Measurements from ENCODE around the gene SERGEF.

SERGEF gene

DNA sequence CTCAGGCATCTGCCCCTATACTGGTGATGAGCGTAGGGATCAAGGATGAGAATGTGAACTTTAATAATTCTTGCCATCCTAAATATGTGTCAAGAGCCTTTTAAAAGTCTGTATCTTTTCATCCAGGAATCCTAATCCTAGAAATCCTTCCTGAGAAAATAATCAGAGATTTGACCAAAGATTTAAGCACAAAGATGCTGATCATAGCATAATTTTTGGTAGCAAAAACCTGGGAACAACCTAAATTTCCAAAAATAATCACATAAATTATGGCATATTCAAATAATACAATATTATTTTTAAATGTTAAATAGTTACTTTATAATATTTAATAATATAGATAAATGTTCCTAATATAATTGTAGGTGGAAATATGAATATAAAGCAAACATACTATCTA is 76.1 kb downstream of the SERGEF start:
- TF ChIP-seq, protein P1, sequence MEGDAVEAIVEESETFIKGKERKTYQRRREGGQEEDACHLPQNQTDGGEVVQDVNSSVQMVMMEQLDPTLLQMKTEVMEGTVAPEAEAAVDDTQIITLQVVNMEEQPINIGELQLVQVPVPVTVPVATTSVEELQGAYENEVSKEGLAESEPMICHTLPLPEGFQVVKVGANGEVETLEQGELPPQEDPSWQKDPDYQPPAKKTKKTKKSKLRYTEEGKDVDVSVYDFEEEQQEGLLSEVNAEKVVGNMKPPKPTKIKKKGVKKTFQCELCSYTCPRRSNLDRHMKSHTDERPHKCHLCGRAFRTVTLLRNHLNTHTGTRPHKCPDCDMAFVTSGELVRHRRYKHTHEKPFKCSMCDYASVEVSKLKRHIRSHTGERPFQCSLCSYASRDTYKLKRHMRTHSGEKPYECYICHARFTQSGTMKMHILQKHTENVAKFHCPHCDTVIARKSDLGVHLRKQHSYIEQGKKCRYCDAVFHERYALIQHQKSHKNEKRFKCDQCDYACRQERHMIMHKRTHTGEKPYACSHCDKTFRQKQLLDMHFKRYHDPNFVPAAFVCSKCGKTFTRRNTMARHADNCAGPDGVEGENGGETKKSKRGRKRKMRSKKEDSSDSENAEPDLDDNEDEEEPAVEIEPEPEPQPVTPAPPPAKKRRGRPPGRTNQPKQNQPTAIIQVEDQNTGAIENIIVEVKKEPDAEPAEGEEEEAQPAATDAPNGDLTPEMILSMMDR (IDR thresholded peaks at IDR 0.05; ENCODE audit: low read depth, low read length, missing control alignments), result no peak

DNA sequence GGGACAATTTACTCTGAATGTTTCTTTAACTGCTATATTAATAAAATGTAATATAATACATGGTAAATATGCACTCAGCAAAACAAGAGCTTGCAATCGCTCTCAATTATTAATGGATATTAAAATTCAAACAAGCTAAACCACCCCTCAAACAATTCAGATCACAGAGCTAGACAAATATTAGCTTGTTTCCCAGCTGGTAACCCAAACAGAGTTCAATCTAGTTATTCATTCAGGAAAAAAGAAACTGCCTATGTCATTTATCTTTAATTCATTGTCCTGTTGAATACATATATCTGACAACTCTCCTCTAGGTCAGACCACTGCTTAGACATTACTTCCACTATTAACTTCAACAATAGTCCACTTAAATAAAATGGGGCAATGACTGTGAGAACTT is 78.7 kb downstream of the SERGEF start:
- TF ChIP-seq, protein P1 (IDR thresholded peaks at IDR 0.05; ENCODE audit: low read depth, low read length, missing control alignments), result no peak
- no peak for DNase-seq (ENCODE audit: low read depth)
- H3K4me3 ChIP-seq (ENCODE audit: low read depth, low read length), result no peak overlapping the region

More for the DNA sequence above, 76.1 kb downstream of the SERGEF start:
- DNase-seq (ENCODE audit: low read depth), result no peak
- no peak overlapping the region for H3K4me3 ChIP-seq (ENCODE audit: low read depth, low read length)

DNA sequence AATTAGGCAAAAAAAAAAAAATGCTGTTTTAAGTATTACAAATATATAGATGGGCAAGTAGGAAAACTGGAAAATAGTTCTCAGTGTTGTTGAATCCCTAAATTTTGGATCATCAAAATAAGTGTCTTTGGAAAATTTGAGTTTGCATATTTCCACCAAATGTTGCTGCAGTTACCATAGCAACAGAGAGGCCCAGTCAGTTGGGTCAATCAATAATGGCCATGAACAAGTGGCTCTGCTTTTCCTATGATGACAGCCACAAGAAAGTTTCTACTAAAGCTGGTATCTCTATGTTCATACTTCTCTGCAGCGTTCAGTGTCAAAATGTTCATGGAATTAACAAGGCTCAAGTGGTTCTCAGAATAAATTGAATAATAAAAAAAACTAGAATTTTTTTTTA is 79.1 kb downstream of the SERGEF start:
- TF ChIP-seq, protein P1 (IDR thresholded peaks at IDR 0.05; ENCODE audit: low read depth, low read length, missing control alignments), result no peak
- DNase-seq (ENCODE audit: low read depth), result no peak
- no peak overlapping the region for H3K4me3 ChIP-seq (ENCODE audit: low read depth, low read length)

DNA sequence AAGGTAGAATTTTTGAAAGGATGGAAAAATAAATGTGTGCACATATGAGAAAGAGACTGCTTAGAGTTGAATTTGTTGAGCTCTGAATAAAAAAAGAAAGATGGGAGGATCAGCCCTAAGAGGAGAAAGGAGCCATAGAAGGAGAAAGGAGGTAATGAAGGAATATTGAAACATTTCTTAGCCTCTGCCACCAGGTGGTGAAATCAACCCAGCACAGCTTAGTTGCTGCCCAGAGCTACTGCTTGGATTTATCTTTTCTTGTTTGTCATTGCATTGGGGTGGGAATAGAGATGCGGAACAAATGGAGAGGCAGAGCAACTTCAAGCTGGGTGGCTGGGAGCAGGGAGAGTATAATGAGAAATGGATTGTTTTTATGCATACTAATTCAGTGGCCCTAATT is 80.4 kb downstream of the SERGEF start:
- TF ChIP-seq, protein P1 (IDR thresholded peaks at IDR 0.05; ENCODE audit: low read depth, low read length, missing control alignments), result no peak
- DNase-seq (ENCODE audit: low read depth), result no peak

DNA sequence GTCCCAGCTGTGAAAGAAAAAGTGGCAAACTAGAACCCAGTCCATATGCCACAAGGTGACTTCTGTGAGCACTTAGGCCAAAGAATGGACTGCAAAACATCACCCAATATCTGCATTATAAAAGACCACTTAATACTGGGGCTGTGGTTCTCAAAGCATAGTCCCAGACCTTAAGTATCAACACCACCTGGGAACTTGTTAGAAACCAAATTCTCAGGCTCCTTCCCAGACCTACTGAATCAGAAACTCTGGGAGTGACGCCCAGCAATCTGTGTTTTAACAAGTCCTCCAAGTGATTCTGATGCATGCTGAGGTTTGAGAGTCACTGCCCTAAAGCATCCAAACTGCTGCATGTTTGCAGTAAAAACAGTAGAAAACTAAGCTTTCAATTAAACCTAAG is 81.3 kb downstream of the SERGEF start:
- TF ChIP-seq, protein P1 (IDR thresholded peaks at IDR 0.05; ENCODE audit: low read depth, low read length, missing control alignments), result no peak
- no peak overlapping the region for H3K4me3 ChIP-seq (ENCODE audit: low read depth, low read length)
- no peak for DNase-seq (ENCODE audit: low read depth)

More for the DNA sequence above, 80.4 kb downstream of the SERGEF start:
- H3K4me3 ChIP-seq (ENCODE audit: low read depth, low read length), result no peak overlapping the region

DNA sequence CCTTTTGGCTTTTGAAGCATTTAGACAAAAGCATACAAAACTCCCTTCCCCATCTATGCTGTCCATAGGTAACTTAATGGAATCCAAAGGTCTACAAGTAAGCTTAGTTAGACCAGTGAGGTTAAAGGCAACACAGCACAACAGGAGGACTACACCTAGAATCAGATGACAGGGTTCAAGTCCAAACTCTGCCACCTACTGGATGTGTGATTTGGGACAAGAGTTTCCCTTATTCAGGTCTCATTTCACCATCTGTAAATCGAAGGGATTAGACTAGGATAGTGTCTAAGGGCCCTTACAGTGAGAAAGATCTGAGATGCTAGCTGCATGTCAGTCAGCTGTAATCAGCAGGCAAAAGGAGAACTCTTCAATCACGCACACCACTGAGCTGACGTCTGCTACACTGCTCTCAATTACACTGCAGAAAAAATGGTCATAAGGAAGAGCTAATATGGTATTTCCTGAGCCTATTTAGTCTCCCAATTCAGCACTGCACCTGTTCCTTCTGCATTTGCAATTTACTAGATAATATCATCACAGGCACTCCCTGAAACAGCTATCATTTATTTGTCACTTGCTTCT is 82.2 kb downstream of the SERGEF start:
- TF ChIP-seq, protein P1 (IDR thresholded peaks at IDR 0.05; ENCODE audit: low read depth, low read length, missing control alignments), result no peak
- no peak overlapping the region for H3K4me3 ChIP-seq (ENCODE audit: low read depth, low read length)
- no peak for DNase-seq (ENCODE audit: low read depth)

DNA sequence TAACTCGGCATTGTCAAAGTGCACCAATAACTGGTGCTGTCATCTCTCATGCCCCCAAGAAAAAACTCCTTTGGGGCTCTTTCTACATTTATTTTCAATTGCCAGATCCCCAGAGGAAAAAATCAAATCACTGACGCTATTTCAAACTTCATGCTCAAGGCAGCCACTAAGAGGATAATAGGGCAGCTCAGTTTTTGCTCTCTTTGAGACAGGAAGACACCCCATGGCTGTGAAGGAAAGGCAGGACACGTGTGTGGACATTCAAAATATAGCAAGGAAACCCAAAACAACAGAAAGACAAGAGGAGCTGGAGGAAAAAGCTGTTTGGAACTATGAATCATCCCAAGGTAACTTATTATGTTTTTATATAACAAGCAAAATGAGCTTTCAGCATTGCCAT is 83.7 kb downstream of the SERGEF start:
- TF ChIP-seq, protein P1 (IDR thresholded peaks at IDR 0.05; ENCODE audit: low read depth, low read length, missing control alignments), result no peak
- no peak overlapping the region for H3K4me3 ChIP-seq (ENCODE audit: low read depth, low read length)
- DNase-seq (ENCODE audit: low read depth), result no peak

Data from GM12864 (cell line).